NCI-H1092 (cell line): Measurements from ENCODE around the gene NUP210L.

ENCODE experiments used
- DNase-seq: peaks from one replicate; lab custom pipeline; 2025; lab: John Stamatoyannopoulos, UW

The NUP210L gene

GRCh38 chr1:153963850-153964331 is 191.0 kb downstream of the NUP210L start:
- DNase-seq, result no peak

- peak; percentile 99 for DNase-seq
Observed at GRCh38 chr1:153963030-153963849, 191.6 kb downstream of the NUP210L start, which contains the start of gene SLC39A1. TSS of gene SLC39A1 (minus strand) at chr1:153963537. CDS start at chr1:153962715, 822 bp downstream.

GRCh38 chr1:153962088-153963029 is 192.5 kb downstream of the NUP210L start:
- DNase-seq, result no peak

GRCh38 chr1:153961421-153961820 is 193.5 kb downstream of the NUP210L start:
- DNase-seq, result no peak

- no peak for DNase-seq
Observed at GRCh38 chr1:153960206-153960605, 194.7 kb downstream of the NUP210L start.

GRCh38 chr1:153959454-153959853 is 195.4 kb downstream of the NUP210L start:
- no peak for DNase-seq

- DNase-seq, result no peak
Observed at GRCh38 chr1:153958961-153959260, 196.0 kb downstream of the NUP210L start.

GRCh38 chr1:153958111-153958960 is 196.5 kb downstream of the NUP210L start, which contains the start of gene CRTC2:
TSS of gene CRTC2 (minus strand) at chr1:153958612. CDS start at chr1:153958497, 115 bp downstream.
- peak; percentile 99 for DNase-seq

- no peak for DNase-seq
Observed at GRCh38 chr1:153957744-153958110, 197.1 kb downstream of the NUP210L start.

GRCh38 chr1:153956997-153957715 is 197.7 kb downstream of the NUP210L start:
- DNase-seq, result no peak

GRCh38 chr1:153954826-153955225 is 200.0 kb downstream of the NUP210L start:
- DNase-seq, result no peak

GRCh38 chr1:153953859-153954365 is 201.0 kb downstream of the NUP210L start:
- no peak for DNase-seq

- no peak for DNase-seq
Observed at GRCh38 chr1:153951801-153952200, 203.1 kb downstream of the NUP210L start.

GRCh38 chr1:153951183-153951582 is 203.7 kb downstream of the NUP210L start:
- no peak for DNase-seq

- DNase-seq, result peak; percentile 65
Observed at GRCh38 chr1:153946622-153947241, 208.1 kb downstream of the NUP210L start, which contains the start of gene DENND4B. TSS of gene DENND4B (minus strand) at chr1:153946718. CDS start at chr1:153944374, 2,344 bp downstream.

- no peak for DNase-seq
Observed at GRCh38 chr1:153945795-153946621, 208.9 kb downstream of the NUP210L start.

- DNase-seq, result no peak
Observed at GRCh38 chr1:153945131-153945794, 209.6 kb downstream of the NUP210L start.

GRCh38 chr1:153944827-153945117 is 210.1 kb downstream of the NUP210L start:
- no peak for DNase-seq
